GM18907 (cell line): ENCODE measurements around the gene MYOD1.

Experiments used
- ATAC-seq: cut with Tn5 transposase; IDR thresholded peaks from one replicate; pipeline ENCODE4 v1.9.1; 2021; ENCODE audit warnings: mild to moderate bottlenecking, moderate library complexity; ENCODE audit not compliant: unreplicated experiment

MYOD1 gene

GRCh38 chr11:17769218-17769617, 49.8 kb downstream of the MYOD1 start:
- ATAC-seq, result no peak

- no peak for ATAC-seq
Measured at GRCh38 chr11:17770048-17770652, 50.8 kb downstream of the MYOD1 start.

- ATAC-seq, result no peak
Measured at GRCh38 chr11:17770917-17771316, 51.5 kb downstream of the MYOD1 start.

GRCh38 chr11:17771415-17771814, 52.0 kb downstream of the MYOD1 start:
- no peak for ATAC-seq
